ENCODE measurements around the gene AHSG.
"Not testable (repeated sequence)": the region's sequence is repeated elsewhere in the genome, so short reads cannot be mapped to it uniquely, and the experiment has no call there.

The AHSG gene

DNA sequence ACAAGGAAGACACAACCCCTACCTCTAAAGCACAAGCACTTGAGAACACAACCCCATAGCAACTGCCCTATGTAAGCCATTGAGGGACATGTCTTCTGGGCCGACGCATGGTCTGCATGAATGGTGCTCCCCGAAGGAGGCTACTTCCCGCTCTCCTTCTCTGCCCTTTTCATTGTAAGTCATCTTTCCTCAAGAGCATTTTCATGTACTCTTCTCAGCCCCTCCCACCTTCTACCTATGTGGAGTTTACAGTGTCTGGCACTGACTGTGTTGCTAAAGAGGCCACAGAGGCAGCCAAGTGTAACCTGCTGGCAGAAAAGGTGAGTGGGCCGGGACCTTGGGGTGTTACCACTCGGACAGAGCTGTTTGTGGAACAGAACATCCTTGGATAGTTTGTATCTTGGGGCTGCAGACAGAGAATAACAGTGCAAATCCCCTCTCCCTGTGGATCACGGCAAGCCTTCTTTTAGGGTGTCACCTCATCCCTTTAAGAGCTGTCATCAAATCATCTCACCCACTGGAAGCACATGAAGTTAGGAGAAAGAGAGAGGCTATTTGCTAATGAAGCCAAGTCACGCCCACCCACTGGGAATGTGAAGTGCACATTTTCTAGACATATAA, 5.6 kb downstream of the AHSG start:
- no peak for DNase-seq (ENCODE audit: low read depth in 2 of 2)

DNA sequence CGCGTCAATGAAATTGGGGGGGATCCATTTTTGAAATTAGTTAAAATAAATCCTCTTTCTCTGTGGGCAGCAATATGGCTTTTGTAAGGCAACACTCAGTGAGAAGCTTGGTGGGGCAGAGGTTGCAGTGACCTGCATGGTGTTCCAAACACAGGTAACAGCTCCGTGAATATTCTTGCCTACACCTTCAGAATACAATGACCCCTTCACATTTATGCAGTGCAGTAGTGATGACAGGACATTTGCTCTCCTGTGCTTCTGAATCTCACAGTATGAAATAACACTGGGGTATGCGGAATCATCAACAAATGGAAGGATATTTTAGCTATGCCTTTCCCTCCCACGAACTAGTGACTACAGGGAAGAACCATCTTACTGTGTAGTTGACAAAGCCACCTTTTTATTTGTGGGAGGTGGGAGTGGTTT, 6.9 kb downstream of the AHSG start:
- no peak for DNase-seq (ENCODE audit: low read depth in 2 of 2)

DNA sequence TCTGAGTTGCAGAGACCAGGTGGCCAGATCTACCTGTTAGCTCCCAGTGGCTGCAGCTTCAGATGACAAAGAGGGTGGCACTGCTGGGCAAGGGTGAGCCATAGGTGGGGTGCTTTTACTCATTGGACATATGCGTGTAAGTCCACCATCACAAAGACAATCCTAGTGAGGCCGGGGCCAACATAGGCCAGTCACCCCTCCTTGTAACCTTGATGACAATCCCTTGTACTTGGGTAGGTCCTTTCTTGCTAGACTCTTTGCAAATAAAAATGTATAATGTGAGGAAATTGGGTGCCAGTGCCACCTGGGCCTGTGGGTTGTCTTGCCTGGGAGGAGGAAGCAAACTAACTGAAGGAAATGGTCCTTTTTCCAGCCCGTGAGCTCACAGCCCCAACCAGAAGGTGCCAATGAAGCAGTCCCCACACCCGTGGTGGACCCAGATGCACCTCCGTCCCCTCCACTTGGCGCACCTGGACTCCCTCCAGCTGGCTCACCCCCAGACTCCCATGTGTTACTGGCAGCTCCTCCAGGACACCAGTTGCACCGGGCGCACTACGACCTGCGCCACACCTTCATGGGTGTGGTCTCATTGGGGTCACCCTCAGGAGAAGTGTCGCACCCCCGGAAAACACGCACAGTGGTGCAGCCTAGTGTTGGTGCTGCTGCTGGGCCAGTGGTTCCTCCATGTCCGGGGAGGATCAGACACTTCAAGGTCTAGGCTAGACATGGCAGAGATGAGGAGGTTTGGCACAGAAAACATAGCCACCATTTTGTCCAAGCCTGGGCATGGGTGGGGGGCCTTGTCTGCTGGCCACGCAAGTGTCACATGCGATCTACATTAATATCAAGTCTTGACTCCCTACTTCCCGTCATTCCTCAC, 7.6 kb downstream of the AHSG start:
- DNase-seq (ENCODE audit: low read depth in 2 of 2), result no peak

DNA sequence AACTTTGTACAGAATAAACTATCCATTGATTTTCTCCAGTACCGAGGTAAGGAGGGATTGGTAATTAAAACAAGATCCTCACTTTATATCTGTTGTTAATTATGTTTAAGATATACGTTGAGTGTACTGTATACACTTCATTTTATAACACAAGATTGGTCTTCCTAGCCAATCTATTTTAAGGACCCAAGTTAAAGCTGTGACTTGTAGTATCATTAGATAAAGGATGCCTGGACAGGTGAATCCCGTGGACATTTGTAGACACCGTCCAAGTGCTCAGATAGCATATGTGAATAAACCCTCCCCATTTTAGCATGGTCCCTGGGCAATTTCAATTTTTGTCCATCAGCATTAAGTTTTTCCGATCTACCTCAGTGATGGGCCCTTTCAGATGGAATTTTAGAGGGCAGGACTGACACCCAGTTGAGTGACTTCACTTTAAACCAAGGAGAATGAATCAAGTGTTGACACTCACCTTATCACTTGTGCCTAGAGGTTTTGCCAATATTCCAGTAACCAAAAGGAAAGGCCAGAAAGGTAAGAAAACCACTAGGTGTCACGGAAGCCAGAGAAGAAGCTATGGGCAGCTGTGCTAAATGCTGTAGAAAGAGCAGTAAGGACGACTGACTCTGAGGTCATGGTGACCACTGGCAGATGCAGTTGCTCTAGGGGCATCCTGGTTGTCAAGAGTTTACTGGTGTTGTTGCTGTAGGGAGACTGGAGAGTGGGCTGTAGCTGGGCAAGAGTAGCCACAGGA, 9.2 kb downstream of the AHSG start:
- DNase-seq (ENCODE audit: low read depth in 2 of 2), result no peak

DNA sequence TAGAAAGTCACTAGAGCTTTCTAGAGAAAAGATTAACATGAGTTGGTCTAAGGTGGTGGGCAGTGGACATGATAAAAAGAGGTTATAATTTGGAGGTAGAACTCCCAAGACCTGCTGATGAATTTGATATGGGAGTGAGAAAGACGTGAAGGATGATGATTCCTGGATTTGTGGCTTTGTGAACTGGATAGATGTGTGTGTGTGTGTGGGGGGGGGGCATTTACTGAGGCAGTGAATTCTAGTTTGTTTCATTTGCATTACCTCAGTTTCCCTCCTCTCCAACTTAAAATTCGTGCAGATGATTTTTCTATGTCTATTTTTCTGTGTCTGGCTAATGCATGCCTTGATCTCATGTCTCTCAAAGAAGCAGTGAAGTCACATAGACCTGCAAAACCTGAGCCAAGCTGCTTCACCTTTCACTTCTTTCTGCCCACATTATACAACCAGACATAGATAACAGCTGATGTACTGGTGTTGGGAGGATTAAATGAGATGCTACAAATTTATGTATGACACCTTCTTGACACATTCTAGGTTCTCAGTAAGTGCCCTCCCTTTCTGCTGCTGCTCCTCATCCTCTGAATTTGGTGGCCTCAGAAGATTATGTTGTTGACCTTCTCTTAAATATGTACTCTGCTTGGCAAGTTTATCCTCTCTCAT, 9.9 kb downstream of the AHSG start:
- DNase-seq (ENCODE audit: low read depth in 2 of 2), result no peak

DNA sequence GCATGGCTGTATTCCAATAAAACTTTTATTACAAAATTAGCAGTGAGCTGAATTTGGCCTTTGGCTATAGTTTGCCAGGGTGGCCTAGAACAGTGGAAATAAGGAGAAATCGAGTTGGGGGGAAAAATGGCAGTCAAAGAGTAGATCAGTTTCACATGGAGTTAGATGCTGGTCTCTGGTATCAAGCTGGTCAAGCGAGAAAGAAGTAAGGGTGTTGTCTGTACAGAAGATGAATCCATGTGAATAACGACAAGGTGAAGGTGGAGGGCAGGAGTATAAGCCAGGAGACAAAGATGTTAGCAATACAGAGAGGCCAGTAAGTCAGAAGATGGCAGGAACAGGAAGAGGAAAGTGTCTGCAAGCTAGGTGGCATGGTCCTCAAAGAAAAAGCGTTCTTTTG, 11.7 kb downstream of the AHSG start:
- no peak for DNase-seq (ENCODE audit: low read depth in 2 of 2)

DNA sequence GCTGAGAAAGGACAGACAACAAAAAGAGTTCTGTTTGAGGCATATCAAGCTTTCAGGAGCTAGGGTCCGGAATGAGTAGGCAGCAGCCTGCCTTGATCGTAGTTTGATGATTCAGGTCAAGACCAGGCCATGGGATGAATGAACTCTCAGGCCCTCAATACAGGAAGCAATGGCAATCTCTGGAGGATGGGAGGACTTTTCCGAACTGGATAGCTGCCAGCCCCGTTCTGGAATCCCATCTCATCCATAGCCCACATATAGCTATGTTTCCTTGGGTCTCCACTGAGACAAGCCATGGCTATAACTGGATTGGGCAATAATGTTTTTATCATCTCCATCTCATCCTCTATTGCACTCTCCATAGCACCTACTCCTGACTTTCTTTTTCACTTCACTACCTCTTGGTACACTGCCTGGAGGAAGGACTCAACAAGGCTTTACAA, 12.8 kb downstream of the AHSG start:
- DNase-seq (ENCODE audit: low read depth in 2 of 2), result no peak

DNA sequence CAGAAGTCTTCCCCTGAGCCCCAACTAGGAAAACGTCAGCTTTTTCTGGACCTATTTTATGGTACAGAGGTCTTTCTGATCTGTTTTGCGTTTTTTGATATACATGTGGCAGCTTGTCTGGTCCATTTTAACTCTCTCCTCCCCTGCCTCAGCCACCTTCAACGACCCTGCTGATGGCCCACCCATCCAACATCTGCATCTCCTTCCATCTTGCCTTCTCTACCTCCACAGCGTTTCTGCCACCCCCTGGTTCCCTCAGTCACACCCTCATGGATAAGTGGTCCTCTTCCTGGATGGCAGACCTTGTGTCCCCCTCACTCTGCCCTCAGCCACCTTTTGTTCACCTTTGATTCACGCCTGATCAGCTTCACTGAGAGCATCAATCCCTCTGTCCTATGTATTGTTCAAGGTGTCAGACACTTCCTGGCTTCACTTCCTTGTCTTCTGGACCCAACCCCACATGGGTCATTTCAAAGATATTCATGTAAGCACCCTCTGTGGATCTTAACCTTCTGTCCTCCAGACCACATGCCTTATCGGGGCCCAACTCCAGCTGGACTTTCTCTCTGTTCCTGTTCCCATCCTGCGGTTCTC, 13.5 kb downstream of the AHSG start:
- no peak for DNase-seq (ENCODE audit: low read depth in 2 of 2)

DNA sequence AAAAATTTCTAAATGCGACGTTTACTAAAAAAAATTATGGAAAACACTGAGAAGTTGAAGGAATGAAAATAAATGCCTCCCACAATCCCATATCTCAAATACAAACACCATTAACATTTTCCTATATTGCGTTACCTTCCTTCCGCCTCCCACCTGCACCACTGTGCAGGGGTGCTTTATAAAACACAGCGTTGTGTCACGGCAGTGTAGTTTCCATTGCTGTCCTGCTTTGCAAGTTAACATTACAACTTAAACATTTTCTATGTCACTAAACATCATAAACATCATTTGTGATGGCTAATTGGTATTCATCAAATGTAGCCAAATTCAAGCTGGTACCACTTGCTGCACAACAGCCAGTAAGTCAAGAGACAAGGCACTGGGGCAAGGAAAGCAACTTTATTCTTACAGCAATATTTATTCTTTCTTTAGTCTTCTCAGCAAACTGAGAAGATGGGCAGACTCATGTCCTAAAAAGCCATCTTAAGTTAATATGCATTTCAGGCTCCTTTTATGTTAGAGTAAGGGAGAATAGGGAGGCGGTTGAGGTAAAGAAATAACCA, 15.1 kb downstream of the AHSG start:
- no peak for DNase-seq (ENCODE audit: low read depth in 2 of 2)

DNA sequence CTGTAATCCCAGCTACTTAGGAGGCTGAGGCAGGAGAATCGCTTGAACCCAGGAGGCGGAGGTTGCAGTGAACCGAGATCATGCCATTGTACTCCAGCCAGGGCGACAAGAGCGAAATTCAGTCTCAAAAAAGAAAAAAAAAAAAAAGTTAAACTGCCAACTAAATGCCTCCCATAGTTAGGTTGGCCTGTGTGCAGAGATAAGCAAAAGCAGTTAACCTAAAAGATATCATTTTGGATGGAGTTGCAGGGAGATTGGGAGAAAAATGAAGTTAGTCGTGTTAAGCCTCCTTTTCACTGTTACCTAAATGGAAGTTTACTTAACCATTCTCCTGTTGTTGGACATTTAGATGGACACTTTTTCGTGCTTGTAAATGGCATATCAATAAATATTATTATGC, 15.9 kb downstream of the AHSG start:
- DNase-seq (ENCODE audit: low read depth in 2 of 2), result no peak

DNA sequence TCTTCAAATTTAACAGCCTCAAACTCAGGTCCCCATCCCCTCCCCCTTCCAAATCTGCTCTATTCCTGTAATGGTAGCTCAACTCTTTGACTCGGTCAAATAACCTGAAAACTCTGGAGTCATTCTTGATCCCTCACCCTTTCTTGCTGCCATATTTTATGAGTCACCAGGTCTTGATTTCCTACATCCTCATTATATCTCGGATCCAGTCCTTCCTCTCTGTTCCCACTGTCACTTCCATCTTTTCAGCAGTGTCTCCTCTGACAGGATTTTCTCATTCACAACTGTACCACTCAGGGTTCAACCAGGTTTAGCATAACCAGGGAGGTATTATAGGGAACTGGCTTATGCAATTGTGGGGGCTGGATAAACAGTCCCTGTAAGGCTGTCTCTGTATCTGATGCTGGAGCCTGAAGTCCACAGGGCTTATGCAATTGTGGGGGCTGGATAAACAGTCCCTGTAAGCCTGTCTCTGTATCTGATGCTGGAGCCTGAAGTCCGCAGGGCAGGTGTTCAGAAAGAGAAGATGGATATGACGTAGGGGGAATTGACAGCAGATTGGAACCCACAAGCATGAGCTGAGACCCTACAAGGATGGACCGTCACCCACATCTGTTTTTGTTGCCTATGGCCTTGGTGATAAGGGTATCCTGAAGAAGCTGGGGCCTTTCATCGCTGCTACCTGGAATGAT, 18.2 kb downstream of the AHSG start:
- no peak for DNase-seq (ENCODE audit: low read depth in 2 of 2)

DNA sequence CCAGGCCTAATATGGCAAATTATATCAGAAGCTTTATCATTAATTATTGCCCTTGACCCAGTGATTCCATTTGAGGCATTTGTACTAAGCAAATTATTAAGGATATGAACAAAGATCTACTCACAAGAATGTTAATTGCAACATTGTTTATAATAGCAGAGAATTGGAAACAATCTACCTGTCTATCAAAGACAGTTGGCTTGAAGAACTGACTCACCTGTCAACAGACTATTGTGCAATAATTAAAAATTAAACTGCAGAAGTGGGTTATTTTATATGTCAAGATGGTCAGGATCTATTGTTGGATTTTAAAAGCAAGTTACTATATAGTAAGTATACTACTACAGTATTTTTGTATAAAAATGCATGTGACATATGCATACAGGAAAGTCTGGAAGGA, 20.6 kb downstream of the AHSG start:
- no peak for DNase-seq (ENCODE audit: low read depth in 2 of 2)

DNA sequence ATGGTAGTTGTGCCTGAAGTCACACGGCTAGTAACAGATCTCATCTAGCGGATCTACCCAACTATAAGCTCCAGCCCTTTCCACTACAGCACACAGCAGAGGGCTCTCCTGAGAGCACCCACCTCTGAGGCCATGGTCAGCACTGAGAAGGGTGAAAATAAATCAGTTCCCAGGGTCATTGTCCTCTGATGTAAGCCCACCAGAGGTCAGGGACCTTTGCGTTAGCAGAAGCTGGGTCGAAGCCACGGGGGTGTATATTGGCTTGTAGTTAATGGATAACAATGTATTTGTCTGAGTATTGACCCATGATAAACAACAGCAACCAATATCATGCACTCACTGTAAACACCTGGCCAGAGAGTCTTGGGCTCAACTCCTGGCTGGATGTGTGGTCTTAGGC, 21.3 kb downstream of the AHSG start:
- not testable (repeated sequence) for DNase-seq (ENCODE audit: low read depth in 2 of 2)

DNA sequence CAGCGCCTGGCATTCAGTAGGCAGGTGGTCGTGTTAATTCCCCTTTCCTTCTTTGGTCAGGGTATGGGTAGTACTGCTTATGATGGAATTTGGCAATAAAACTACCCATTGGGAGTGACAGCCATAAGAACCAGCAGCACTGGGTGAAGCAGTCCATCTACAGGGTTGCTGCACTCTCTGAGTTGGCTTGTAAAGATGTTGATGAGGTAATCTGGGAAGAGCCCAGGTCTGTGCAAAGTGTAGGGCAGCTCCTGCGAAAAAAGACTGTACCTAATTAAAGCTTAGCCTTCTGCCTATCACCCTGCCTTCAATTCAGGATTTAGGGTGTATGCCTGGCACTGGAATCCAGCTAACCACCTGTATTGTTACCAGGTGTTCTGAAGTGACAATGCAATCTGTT, 22.7 kb downstream of the AHSG start:
- no peak for DNase-seq (ENCODE audit: low read depth in 2 of 2)

DNA sequence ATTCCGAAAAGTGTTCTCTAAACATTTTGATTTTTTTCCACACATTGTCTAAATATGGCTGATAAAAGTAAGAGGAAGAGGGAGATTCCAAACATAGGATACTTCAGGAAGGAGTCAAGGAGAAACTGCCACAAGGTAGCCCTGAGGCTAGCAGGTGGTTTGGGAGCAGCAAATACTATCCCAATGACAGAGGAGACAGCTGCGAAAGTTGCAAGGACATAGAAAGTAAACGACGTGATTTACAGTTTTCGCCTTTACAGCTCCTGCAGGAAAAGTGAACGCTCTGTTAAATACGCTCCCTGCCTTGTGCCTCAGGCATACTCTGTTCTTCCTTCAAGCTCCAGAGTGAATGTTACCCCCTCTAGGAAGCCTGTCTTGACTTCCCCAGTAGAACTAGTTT, 23.7 kb downstream of the AHSG start:
- DNase-seq (ENCODE audit: low read depth in 2 of 2), result no peak

DNA sequence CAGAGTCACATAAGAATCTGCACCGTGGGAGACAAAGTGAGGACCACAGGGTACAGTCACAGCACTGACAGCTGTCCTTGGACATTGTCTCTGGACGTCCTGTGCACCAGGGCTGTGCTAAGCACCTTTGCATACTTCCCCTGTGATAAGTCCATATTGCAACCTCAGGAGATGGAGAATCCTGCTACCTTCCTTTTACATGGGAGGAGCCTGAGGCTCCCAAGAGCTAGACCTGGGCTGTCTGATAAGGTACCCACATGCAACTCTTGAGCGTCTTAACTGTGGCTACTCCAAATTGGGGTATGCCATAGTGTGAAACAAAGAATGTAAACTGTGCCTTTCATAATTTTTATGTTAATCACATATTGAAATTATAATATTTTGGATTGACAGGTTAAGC, 24.8 kb downstream of the AHSG start:
- DNase-seq (ENCODE audit: low read depth in 2 of 2), result no peak

DNA sequence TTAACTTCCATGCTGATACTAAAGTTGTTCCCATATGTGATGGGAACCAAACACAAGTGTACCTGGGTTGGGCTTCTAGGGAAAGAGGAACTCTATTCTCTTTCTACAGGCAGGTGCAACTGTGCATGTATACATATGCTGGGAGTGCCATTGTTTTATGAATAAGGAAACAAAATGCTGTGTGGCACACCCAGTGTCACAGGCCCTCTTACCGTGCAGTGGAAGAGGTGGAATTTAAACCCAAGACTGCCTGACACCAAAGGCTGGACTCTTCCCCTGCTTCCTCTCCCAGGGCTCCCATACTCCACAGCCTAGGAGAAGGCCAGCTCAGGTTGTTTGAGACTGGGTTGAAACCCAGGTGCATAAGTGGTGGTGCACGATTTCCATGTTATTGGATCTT, 25.4 kb downstream of the AHSG start:
- DNase-seq (ENCODE audit: low read depth in 2 of 2), result no peak

DNA sequence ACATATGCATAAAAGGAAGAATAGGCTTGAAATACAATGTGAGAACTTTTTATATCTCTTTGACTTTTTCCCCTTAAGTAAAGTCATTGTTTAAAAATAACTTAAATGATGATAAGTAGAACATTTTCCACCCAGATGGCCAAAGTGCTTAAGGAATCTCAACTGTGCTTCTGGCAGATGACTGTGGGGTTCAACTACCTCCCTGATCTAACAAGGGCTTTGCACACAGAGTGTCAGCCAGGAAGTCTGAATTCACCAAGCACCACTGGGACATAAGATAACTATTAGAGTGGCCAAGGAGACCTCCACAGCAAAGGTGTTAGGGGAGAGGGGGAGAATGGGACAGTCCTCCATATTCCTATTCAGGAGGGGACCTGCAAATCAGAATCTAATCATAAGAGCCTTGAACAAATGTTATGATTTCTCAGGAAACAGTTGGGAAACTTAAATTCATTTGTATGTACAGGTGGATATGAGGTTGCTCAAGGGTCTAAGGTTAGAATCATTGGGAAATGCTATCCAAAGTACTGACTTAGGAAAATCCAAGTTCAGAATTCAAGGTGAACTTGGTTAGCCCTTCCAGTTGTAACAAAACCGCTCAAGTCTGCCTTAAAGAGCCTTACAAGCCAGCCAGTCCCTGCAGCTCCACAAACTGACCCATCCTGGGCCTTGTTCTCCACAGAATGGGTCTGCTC, 27.1 kb downstream of the AHSG start, which contains the start of gene FETUB:
Gene FETUB (plus strand): TSS at position 622 of the 695 bp plus-strand sequence. CDS start 62 bp downstream, at position 684.
- no peak for DNase-seq (ENCODE audit: low read depth in 2 of 2)

DNA sequence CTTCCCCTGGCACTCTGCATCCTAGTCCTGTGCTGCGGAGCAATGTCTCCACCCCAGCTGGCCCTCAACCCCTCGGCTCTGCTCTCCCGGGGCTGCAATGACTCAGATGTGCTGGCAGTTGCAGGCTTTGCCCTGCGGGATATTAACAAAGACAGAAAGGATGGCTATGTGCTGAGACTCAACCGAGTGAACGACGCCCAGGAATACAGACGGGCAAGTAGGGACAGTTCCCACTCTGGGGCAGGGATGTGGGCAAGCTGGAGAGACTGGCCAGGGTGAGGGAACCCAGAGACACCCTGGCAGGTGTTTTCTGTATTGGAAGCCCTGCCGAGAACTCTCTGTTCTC, 27.6 kb downstream of the AHSG start:
- DNase-seq (ENCODE audit: low read depth in 2 of 2), result no peak

DNA sequence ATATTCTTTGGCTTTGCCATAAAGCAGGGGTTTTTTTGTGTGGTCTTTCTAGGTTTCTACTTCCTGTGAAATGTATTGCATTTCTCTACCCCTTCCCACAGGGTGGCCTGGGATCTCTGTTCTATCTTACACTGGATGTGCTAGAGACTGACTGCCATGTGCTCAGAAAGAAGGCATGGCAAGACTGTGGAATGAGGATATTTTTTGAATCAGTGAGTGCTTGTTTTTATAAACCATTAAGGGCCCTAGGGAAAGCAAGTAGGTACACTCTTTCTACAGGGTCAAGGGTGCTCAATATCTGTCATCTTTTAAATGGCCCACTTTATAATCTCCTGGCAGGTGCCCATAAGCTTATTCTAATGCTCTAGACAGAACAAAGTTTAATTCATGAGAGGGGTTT, 28.1 kb downstream of the AHSG start:
- DNase-seq (ENCODE audit: low read depth in 2 of 2), result no peak

Measured in stimulated activated CD4-positive, alpha-beta T cell treated with anti-CD3 and anti-CD28 coated beads, Interleukin-15, amount 100 ng/mL, for 48 hours (primary cell).